Endothelial cell of umbilical vein (primary cell): ENCODE data around the gene NKX2-3. TPM values are rescaled to one million over a fixed set of nuclear protein-coding genes. Genes with fewer than 3 reads are reported as not detected.

Source experiments
- BruUV-seq: library from RNA; stranded (reverse); fragments of 400-500 nt; replicated peaks from 2 replicates; lab custom pipeline; 2021; lab: Mats Ljungman, UMichigan
- CTCF ChIA-PET: fragments of 300-600, 350-600 bp; sonication (Branson Sonifier 250); formaldehyde crosslinking; loops from one replicate; lab custom pipeline; 2021; ENCODE audit warnings: antibody characterized with exemption, inconsistent platforms; lab: Charles Lee
- POLR2A ChIA-PET: fragments of 300-600, 350-600 bp; sonication (Branson Sonifier 250); formaldehyde crosslinking; loops from one replicate; lab custom pipeline; 2021; ENCODE audit warnings: antibody characterized with exemption, inconsistent platforms; lab: Charles Lee
- DNase-seq: peaks from one replicate; pipeline ENCODE4 v3.0.0-alpha.2; 2011; ENCODE audit warnings: low read depth, low spot score
- FAIRE-seq: peaks from 2 replicates; lab custom pipeline; 2011; peaks lifted over from hg19 to GRCh38; lab: Jason Lieb, UNC
- H2AFZ ChIP-seq: 2 replicates; pipeline ENCODE4 v1.6.0; 2012; ENCODE audit warnings: low read depth, low read length, control low read depth, inconsistent platforms
- H3K27ac ChIP-seq: 2 replicates; pipeline ENCODE4 v1.5.1; 2011; ENCODE audit warnings: low read depth, mild to moderate bottlenecking, control low read depth, low read length, moderate library complexity; ENCODE audit not compliant: insufficient read depth
- H3K27me3 ChIP-seq, 2 experiments: 2 replicates each; pipeline versions ENCODE4 v1.6.0 to v1.6.1; 2011; ENCODE audit warnings: low read length in 2 of 2, mixed read lengths in 1 of 2; ENCODE audit not compliant: control insufficient read depth in 2 of 2, insufficient read depth in 2 of 2
- H3K36me3 ChIP-seq, 2 experiments: 2 replicates in 1 of 2; 3 replicates in 1 of 2; pipeline ENCODE4 v1.5.1; 2011; ENCODE audit warnings: low read length in 2 of 2, mild to moderate bottlenecking in 1 of 2, moderate library complexity in 1 of 2; ENCODE audit not compliant: control insufficient read depth in 2 of 2, insufficient read depth in 2 of 2; ENCODE audit errors: extremely low read depth in 1 of 2
- H3K4me1 ChIP-seq: 3 replicates; pipeline ENCODE4 v1.5.1; 2011; ENCODE audit warnings: mild to moderate bottlenecking, low read length; ENCODE audit not compliant: control insufficient read depth, insufficient read depth; ENCODE audit errors: extremely low read depth
- H3K4me2 ChIP-seq: 2 replicates; pipeline ENCODE4 v1.6.1; 2011; ENCODE audit warnings: low read length, control low read depth, mixed read lengths; ENCODE audit not compliant: insufficient read depth
- H3K4me3 ChIP-seq, 3 experiments: fragments of 200-600 bp in 1 of 3; sonication (generic), shearing (Covaris generic) in 1 of 3; replicated peaks in 1 of 3; 2 replicates each; pipeline ENCODE4 v1.5.1; 2011 to 2016; ENCODE audit warnings: control low read depth in 3 of 3, low read length in 3 of 3, mild to moderate bottlenecking in 2 of 3, inconsistent platforms in 1 of 3, low read depth in 1 of 3, moderate library complexity in 1 of 3; ENCODE audit not compliant: insufficient read depth in 1 of 3
- H3K79me2 ChIP-seq: 2 replicates; pipeline ENCODE4 v1.6.0; 2012; ENCODE audit warnings: low read length, inconsistent platforms; ENCODE audit not compliant: control insufficient read depth, insufficient read depth
- H3K9ac ChIP-seq: replicated peaks from 2 replicates; pipeline ENCODE3; 2011; ENCODE audit warnings: low read length, control low read depth; ENCODE audit not compliant: insufficient read depth; ENCODE audit errors: extremely low read depth
- H3K9me1 ChIP-seq: replicated peaks from 3 replicates; pipeline ENCODE4 v1.6.0; 2011; ENCODE audit warnings: mild to moderate bottlenecking, low read length; ENCODE audit not compliant: control insufficient read depth, insufficient read depth; ENCODE audit errors: extremely low read depth
- H3K9me3 ChIP-seq: replicated peaks from 2 replicates; pipeline ENCODE4 v1.5.1; 2012; ENCODE audit warnings: low read length, inconsistent platforms; ENCODE audit not compliant: control insufficient read depth, insufficient read depth
- H4K20me1 ChIP-seq: replicated peaks from 2 replicates; pipeline ENCODE3; 2011; ENCODE audit warnings: mild to moderate bottlenecking, low read length; ENCODE audit not compliant: control insufficient read depth, insufficient read depth; ENCODE audit errors: extremely low read depth
- CTCF ChIP-seq, 2 donors: IDR thresholded peaks; 1 replicate in 1 of 2; 2 replicates in 1 of 2; pipeline ENCODE4 v1.5.1; 2011; ENCODE audit warnings: low read length in 2 of 2, mild to moderate bottlenecking in 2 of 2, moderate library complexity in 2 of 2, control low read depth in 1 of 2, inconsistent platforms in 1 of 2, low read depth in 1 of 2; ENCODE audit not compliant: insufficient read depth in 1 of 2; ENCODE audit errors: extremely low read depth in 1 of 2
- EZH2 ChIP-seq: IDR thresholded peaks from 2 replicates; pipeline ENCODE4 v1.6.1; 2012; ENCODE audit warnings: borderline replicate concordance, low read depth, mild to moderate bottlenecking, moderate library complexity, low read length, inconsistent platforms; ENCODE audit not compliant: severe bottlenecking
- FOS ChIP-seq: IDR thresholded peaks from 2 replicates; pipeline ENCODE4 v1.6.1; 2011; ENCODE audit warnings: mild to moderate bottlenecking, low read length, moderate library complexity, borderline replicate concordance; ENCODE audit not compliant: insufficient read depth
- GATA2 ChIP-seq: IDR thresholded peaks from 2 replicates; pipeline ENCODE4 v1.7.0; 2011; ENCODE audit warnings: low read depth, mild to moderate bottlenecking, moderate library complexity, mixed read lengths, low read length; ENCODE audit not compliant: insufficient read length, insufficient read depth
- JUN ChIP-seq: IDR thresholded peaks from 2 replicates; pipeline ENCODE4 v1.6.1; 2011; ENCODE audit warnings: borderline replicate concordance, low read depth; ENCODE audit not compliant: insufficient read length, insufficient read depth
- MYC ChIP-seq: IDR thresholded peaks from one replicate; pipeline ENCODE4 v1.6.1; 2011; ENCODE audit warnings: mild to moderate bottlenecking, low read depth, low read length
- POLR2A ChIP-seq: IDR thresholded peaks from 2 replicates; pipeline ENCODE4 v1.6.1; 2012; ENCODE audit warnings: low read depth, mild to moderate bottlenecking, control low read depth, low read length
- POLR2AphosphoS5 ChIP-seq: IDR thresholded peaks from 2 replicates; pipeline ENCODE4 v1.6.1; 2012; ENCODE audit warnings: low read depth, mild to moderate bottlenecking, control low read depth, low read length, moderate library complexity; ENCODE audit not compliant: insufficient read depth
- dilution Hi-C: fragments of 300-500 bp; cut with MboI; formaldehyde crosslinking; loops from one replicate; pipeline ENCODE4 v1.15.0; 2019; ENCODE audit warnings: low sequenced_read_pairs; ENCODE audit not compliant: extremely low pct_ligation_motif_present
- intact Hi-C: fragments of 100-400 bp; cut with micrococcal nuclease; formaldehyde crosslinking; loops from one replicate; pipeline ENCODE4 v1.10.0; 2022
- polyA plus RNA-seq, 4 experiments: library from polyadenylated mRNA; depleted of rRNA in 3 of 4; stranded (reverse) in 3 of 4; unstranded in 1 of 4; fragments of >200 nt; gene quantifications; 2 replicates each; pipeline versions ENCODE4 v1.2.1 to v1.2.3, GENCODE V29; 2011 to 2012; ENCODE audit warnings: missing spikeins in 1 of 4
- total RNA-seq: library from RNA; stranded (reverse); gene quantifications from 2 replicates; pipeline ENCODE4 v1.2.3, GENCODE V29; 2021
- TF ChIP-seq, protein P1 (sequence below): IDR thresholded peaks from 2 replicates; pipeline ENCODE4 v1.6.1; 2011; ENCODE audit not compliant: insufficient read depth, insufficient read length

The NKX2-3 gene
- total and polyA plus RNA-seq, 2 donors (not counting 3 experiments of a cell fraction or from before 2014, with no cell fraction given): not detected

- Histone ChIP-seq H3K36me3 (no peaks in the 10 kb centered on the region), H3K79me2 (no peaks in the 10 kb centered on the region), H4K20me1 (no peaks in the 10 kb centered on the region), H3K9ac (no peak overlapping the region), H3K9me3 (no peaks in the 10 kb centered on the region), H3K4me3 (no peak overlapping the region), H3K27ac (no peak overlapping the region), H2AFZ (no peak overlapping the region), H3K4me1 (no peaks in the 10 kb centered on the region), H3K27me3 (peaks cover 24 to 48% of the 10 kb centered on the region in 2 experiments), H3K4me2 (no peak overlapping the region), H3K9me1 (no peaks in the 10 kb centered on the region)
- no peak for TF ChIP-seq GATA2
- TF ChIP-seq EZH2: no peak
- TF ChIP-seq POLR2AphosphoS5: no peak
- TF ChIP-seq JUN: no peak
- peak in 1 of 2 donors; percentile 67 for TF ChIP-seq CTCF (IDR thresholded peaks at IDR 0.05; ENCODE audit: extremely low read depth in 1 of 2, insufficient read depth in 1 of 2, low read depth in 1 of 2, low read length in 2 of 2)
- no peak for TF ChIP-seq POLR2A
- no peak for TF ChIP-seq MYC
- TF ChIP-seq, protein P1, sequence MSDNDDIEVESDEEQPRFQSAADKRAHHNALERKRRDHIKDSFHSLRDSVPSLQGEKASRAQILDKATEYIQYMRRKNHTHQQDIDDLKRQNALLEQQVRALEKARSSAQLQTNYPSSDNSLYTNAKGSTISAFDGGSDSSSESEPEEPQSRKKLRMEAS: no peak
- TF ChIP-seq FOS: no peak
- BruUV-seq: no TSS peak
- intact Hi-C loops (loop anchor here (1.0 to 5.0 kb wide), 2 partner anchors 112 to 156 kb away; no protein-coding TSS in a partner anchor), dilution Hi-C loops (no loop called here)
- CTCF ChIA-PET: interaction anchor here (1.0 to 10.4 kb wide), 8 partner anchors 9 to 156 kb away, joined by 3 to 153 read pairs (median 4); no protein-coding TSS in a partner anchor
- POLR2A ChIA-PET: no interaction called here
- DNase-seq: peak; percentile 47
- peak; percentile 76 for FAIRE-seq
These were observed 15.3 kb downstream of the NKX2-3 start for GRCh38 chr10:99548041-99548530.
